ENCODE measurements around the gene SLC7A6. TPM values are rescaled to one million over a fixed set of nuclear protein-coding genes. Genes with fewer than 3 reads are reported as not detected.
"Not testable (repeated sequence)": the region's sequence is repeated elsewhere in the genome, so short reads cannot be mapped to it uniquely, and the experiment has no call there.

The SLC7A6 gene
- polyA plus RNA-seq, 3 donors = 12.2 to 16.8 (median 15.2) TPM

DNA sequence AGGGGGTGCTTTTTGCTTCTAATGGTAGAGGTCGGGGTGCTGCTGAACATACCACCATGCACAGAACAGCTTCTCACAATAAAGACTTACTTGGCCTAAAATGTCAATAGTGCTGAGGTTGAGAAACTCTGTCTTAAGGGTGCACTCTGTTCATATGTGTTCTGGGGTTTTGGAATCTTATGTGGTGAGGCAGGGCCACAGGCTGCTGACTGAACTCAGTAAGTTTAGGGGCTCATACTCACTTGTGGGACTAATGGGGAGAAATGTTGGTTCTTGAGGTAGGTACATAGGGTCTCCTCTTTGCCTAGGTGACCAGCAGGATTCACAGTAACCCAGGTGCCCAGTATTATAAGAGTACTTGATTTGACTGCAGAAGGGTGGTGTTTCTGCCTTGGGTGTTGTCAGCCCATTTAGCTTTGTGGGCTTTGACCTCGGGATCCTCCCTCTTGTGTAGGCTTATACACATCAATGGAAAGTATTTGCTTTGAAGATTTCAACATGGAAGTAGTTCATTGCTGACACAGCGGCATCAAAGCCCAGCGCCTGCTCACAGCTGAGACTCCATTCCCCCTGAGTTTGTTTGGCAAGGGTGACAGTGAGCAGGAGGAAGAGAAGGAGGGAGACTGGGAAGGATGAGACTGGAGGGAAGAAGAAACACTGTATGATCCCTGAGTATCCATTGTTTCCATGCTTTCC is 17.2 kb downstream of the SLC7A6 start:
- DNase-seq = no peak

DNA sequence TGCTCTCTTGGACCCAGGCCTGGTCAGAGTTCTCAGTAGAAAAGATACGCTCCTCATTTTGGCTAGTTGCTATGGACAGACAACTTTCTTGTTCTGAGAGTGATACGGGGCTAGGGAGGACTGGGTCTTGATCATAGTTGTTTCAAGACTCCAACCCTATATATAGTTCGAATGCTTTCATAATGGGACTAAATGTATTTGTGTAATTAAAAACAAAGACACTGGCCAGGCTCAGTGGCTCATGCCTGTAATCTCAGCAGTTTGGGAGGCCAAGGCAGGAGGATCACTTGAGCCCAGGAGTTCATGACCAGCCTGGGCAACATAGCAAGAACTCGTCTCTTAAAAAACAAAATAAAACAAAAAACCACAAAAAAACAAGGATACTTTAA is 17.7 kb downstream of the SLC7A6 start:
- no peak for DNase-seq

GRCh38 chr16:68283346-68283745 is 19.0 kb downstream of the SLC7A6 start:
- no peak for DNase-seq

GRCh38 chr16:68283801-68284598 is 19.7 kb downstream of the SLC7A6 start:
- DNase-seq = no peak

DNA sequence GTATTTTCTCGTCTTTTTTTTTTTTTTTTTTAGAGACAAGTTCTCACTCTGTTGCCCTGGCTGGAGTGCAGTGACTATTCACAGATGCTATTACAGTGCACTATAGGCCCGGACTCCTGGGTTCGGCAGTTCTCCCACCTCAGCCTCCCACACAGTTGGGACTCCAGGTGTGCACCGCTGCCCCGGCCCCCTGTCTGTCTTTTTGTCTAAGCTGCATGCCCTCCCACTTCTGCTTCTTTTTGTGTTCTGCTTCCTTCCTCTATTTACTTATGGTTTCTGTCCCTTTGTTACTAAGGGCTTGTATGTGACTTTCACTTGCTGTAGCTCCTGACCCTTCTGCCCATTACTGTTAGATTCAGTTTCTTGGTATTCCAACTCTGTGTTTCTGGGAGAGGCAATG is 20.5 kb downstream of the SLC7A6 start:
- DNase-seq = no peak

DNA sequence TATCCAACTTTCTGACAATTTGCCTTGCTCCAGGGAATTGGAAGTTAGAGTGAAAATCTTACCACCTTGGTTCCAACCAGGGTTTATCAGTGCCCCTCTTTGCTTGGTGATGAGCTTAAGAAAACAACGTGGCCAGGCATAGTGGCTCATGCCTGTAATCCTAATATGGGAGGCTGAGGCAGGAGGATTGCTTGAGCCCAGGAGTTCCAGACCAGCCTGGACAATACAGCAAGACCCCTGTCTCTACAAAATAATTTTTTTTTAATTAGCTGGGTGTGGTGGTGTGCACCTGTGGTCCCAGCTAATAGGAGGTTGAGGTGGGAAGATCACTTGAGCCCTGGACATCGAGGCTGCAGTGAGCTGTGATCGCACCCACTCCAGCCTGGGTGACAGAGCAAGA is 21.4 kb downstream of the SLC7A6 start:
- DNase-seq = no peak

DNA sequence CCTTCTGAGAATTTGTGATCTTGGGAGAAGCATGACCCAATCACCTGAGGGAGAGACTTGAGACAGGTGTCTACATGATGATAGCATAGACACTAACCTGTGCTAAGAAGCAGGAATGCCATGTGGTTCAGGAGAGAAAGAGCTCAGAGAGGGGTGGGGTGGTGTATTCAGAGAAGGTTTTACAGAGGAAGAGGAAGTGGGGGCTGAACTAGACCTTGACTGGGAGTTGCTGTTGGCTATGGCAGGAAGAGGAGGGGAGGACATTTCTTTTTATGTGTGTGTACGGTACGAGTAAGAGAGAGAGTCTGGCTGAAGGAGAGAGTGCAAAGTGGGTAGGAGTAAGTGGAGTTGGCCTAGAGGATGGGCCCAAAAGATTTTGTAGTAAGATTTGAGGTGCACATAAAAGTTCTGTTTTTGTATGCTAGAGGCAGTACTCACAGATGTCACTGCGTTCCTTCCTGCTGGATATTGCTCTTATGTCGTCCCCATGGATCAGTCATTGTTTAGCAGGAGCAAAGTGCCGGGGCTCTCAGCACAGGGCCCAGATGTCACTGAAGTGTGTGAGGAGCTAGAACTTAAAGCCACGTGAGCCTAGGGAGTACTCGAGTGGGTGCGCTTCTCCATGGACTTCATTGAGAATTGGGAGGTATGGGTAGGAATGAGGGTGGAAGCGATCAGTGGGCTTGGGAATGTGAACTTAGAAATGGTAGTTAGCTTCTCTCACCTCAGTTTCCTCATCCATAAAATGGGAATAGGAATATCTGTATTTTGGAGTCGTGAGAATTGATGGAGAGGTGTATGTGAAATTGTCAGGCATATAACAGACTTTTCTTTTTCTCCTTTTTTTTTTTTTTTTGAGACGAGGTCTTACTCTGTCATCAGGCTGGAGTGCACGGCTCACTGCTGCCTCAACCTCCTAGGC is 22.1 kb downstream of the SLC7A6 start:
- DNase-seq = no peak

DNA sequence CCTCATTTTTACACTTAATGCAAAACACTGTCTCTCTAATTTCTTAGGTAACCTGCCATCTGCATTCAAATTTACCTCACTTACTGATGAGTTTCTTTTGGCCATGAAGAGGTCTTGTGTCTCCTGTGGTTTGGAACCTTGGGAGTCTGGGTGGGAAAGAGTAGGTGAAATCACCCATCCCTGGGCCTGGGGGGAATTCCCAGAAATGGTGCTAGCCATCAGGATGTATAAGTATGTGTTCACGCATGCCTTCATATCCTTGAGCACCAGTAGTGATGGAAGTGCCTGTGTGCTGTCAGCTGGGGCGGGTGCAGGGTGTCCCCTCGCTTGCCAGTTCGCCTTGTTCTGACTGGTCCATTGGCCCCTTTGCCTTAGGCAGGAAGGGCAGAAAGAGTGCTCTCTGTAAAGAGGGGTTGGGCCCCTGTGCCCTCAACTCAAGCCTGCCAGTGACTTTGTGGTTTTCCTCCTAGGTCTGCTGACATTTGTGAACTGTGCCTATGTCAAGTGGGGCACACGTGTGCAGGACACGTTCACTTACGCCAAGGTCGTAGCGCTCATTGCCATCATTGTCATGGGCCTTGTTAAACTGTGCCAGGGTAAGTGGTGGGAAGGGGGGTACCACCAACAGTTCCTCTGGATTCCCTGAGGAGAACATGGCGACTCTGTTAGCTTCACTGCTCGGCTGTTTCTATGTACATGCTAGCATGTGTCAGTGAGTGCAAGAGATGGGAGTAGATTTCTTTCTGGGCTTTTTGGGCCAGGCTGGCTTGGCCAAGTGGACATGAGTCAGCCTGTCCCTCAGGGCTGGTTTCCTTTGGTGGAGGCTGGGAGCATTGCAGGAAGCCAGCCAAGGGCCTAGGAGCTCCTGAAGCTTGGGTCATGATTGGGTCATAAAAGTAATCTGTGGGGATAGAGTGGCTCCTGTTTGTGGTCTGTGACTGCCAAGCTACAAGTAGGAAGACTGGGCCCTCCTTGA is 23.2 kb downstream of the SLC7A6 start:
- no peak for DNase-seq

DNA sequence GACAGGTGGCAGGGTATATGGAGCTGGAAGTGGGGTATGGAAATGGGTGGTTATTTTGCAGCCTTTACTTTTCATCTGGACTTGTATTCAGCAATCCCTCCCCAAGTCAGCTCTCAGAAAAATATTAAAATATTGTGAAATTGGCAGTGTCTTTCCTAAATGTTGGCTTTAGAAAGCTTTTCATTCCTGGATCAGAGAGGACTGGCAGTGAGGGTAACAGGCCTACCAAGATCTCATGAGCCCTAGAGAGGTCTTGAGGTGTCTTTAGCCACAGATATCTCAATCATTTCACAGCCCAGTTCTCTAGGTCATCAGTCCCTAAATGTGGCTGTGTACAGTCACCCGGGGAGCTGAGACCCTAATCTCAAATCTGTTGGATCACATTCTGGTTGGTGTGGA is 23.9 kb downstream of the SLC7A6 start:
- no peak for DNase-seq

DNA sequence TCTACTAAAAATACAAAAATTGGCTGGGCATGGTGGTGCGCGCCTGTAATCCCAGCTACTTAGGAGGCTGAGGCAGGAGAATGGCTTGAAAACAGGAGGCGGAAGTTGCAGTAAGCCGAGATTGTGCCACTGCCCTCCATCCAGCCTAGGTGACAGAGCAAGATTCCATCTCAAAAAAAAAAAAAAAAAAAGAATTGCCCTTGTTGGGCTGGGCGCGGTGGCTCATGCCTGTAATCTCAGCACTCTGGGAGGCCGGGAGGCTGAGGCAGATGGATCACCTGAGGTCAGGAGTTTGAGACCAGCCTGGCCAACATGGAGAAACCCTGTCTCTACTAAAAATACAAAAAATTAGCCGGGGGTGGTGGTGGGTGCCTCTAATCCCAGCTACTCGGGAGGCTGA is 24.5 kb downstream of the SLC7A6 start:
- DNase-seq = not testable (repeated sequence)

DNA sequence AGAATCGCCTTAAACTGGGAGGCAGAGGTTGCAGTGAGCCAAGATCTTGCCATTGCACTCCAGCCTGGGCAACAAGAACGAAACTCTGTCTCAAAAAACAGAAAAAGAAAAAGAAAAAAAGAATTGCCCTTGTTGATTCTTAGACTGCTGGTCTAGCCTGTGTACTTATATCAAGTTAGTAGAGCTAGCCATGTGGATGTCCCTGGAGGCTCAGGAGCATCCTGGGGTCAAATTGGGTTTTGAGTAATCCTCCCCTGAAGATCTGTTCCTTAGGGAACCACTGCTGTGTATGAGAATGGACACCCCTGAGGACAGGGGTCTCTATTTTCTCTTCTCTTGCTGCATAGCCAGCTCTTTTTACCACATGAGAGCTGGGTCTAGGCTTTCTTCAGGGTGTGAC is 24.9 kb downstream of the SLC7A6 start:
- DNase-seq = no peak

GRCh38 chr16:68289621-68290329 is 25.4 kb downstream of the SLC7A6 start:
- no peak for DNase-seq

DNA sequence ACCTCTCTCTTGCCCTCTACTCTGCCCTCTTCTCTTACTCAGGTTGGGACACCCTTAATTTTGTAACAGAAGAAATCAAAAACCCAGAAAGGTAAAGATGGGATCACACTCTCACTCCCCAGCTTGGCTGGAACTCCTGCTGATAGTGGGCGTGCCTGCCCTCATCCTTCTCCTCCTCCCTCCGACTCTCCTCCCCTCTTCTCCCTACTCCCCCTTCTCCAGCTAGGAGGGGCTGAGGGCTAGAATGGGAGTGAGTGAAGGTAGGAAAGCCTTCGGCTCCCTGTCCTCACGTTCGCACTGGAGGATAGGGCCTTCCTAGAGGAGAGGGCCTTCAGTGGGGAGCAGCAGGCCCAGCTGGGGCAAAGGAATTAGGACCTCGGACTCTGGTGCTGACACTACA is 26.1 kb downstream of the SLC7A6 start:
- no peak for DNase-seq

- no peak for DNase-seq
Observed at GRCh38 chr16:68291227-68291626, 26.9 kb downstream of the SLC7A6 start.

DNA sequence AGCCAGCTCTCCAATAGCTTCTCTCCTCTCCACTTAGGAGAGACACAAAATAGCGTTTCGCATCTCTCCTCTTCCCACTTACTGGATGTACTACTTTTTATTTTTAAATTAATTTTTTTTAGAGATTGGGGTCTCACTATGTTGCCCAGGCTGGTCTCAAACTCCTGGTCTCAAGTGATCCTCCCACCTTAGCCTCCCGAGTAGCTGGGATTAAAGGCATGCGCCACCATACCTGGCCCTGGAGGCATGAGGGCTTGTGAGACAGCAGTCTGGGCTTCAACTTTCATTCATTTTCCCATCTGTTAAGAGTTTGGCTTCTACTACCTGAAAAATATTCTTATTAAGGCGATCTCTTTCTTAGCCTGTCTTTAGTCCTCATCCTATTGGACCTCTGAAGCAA is 28.1 kb downstream of the SLC7A6 start:
- no peak for DNase-seq

DNA sequence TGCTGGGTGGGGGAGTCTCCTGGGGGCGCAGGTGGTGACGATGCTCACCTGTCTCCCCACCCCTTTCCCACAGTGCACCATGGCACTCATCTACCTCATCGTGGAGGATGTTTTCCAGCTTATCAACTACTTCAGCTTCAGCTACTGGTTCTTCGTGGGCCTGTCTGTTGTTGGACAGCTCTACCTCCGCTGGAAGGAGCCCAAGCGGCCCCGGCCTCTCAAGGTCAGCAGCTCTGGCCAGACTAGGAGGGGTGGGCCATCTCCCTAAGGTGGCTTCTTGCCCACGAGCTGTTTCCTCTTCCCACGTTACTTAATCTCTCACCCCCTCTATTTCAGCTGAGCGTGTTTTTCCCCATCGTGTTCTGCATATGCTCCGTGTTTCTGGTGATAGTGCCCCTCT is 32.0 kb downstream of the SLC7A6 start:
- no peak for DNase-seq

DNA sequence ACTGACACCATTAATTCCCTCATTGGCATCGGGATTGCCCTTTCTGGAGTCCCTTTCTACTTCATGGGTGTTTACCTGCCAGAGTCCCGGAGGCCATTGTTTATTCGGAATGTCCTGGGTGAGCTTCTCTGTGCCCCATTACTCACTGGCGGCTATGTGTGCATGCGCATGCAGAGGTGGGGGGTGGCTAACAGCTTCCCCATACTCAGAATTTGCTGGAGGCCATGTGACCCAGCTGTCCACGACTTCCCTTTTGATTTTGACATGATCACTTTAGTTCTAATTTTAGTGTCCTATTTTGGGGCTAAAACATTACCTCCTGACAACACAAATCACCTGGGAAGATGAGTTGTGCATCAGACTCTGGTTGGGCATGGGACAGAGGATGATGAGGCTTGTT is 32.4 kb downstream of the SLC7A6 start:
- no peak for DNase-seq

- DNase-seq = no peak
Observed at GRCh38 chr16:68297908-68298307, 33.6 kb downstream of the SLC7A6 start.

DNA sequence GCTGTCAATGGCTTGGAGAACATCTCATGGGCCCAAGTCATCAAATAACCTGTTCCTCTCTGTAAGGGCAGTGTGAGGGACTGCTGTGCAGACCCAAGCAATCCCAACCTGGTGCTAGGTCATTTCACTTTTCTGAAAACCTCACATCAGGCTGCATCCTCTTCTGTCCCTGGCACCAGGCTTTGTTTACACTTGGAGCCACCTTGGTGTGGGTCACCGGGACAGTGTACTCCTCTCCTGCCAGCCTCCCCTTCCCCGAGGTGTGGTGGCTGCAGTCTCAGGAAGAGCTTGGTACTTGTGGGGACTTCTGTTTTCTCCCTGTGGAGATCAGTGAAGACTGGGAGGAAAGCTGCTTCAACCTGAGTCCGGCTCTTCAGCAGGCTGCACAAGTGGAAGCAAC is 34.0 kb downstream of the SLC7A6 start:
- no peak for DNase-seq

GRCh38 chr16:68298907-68299561 is 34.7 kb downstream of the SLC7A6 start:
- no peak for DNase-seq

Measured in renal pelvis (tissue), 4 donors.